Brain microvascular endothelial cell (primary cell): ENCODE measurements around the gene GPI.
A peak's percentile ranks its signal among the peaks of the same experiment; 100 is the strongest.

Experiments
- DNase-seq: peaks from one replicate; pipeline ENCODE4 v3.0.0-alpha.2; 2020
- H3K27ac ChIP-seq: fragments of 250-450 bp; sonication (Bioruptor Pico); 2 replicates; pipeline ENCODE4 v1.5.1; 2020; ENCODE audit warnings: mild to moderate bottlenecking, moderate library complexity
- H3K27me3 ChIP-seq: fragments of 250-450 bp; sonication (Bioruptor Pico); replicated peaks from 2 replicates; pipeline ENCODE4 v1.5.1; 2020; ENCODE audit warnings: mild to moderate bottlenecking
- H3K36me3 ChIP-seq: fragments of 250-450 bp; sonication (Bioruptor Pico); replicated peaks from 2 replicates; pipeline ENCODE4 v1.5.1; 2020; ENCODE audit warnings: mild to moderate bottlenecking
- H3K4me3 ChIP-seq: 2 replicates; pipeline ENCODE4 v1.5.1; 2011; ENCODE audit warnings: low read depth, mild to moderate bottlenecking, control low read depth, low read length, moderate library complexity
- in situ Hi-C: cut with HindIII; loops from 2 replicates; pipeline ENCODE4 v1.10.0; 2017; ENCODE audit warnings: low sequenced_read_pairs, low pct_ligation_motif_present
- TF ChIP-seq, protein P1 (sequence below): IDR thresholded peaks from 2 replicates; pipeline ENCODE4 v1.5.1; 2011; ENCODE audit warnings: low read depth, mild to moderate bottlenecking, moderate library complexity, low read length, control low read depth, inconsistent platforms; ENCODE audit errors: missing control alignments

The GPI gene

DNA sequence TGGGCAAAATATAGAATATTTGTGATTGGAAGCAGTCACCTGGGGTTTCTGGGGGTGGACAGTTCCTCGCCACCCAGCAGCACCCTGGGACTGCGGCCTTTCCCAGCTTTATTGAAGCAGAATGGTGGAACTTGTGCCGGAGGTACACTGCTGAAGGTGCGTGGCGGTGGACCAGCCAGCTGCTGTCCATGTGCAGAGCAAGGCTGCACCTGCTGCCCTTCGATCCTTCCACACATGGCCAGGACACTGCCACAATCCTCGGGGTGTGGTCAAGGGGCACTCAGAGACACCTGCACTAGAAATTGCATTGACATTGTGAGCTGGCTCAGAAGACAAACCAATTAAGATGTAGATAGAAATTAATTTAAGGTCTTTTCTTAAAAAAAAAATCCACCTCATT is 11.4 kb upstream of the GPI start:
- in situ Hi-C loops: no loop called here
- no peak overlapping the region for H3K27ac ChIP-seq
- TF ChIP-seq, protein P1, sequence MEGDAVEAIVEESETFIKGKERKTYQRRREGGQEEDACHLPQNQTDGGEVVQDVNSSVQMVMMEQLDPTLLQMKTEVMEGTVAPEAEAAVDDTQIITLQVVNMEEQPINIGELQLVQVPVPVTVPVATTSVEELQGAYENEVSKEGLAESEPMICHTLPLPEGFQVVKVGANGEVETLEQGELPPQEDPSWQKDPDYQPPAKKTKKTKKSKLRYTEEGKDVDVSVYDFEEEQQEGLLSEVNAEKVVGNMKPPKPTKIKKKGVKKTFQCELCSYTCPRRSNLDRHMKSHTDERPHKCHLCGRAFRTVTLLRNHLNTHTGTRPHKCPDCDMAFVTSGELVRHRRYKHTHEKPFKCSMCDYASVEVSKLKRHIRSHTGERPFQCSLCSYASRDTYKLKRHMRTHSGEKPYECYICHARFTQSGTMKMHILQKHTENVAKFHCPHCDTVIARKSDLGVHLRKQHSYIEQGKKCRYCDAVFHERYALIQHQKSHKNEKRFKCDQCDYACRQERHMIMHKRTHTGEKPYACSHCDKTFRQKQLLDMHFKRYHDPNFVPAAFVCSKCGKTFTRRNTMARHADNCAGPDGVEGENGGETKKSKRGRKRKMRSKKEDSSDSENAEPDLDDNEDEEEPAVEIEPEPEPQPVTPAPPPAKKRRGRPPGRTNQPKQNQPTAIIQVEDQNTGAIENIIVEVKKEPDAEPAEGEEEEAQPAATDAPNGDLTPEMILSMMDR: no peak
- DNase-seq: no peak
- H3K27me3 ChIP-seq: no peaks in the 10 kb centered on the region
- no peak overlapping the region for H3K4me3 ChIP-seq
- peaks cover 33% of the 10 kb centered on the region for H3K36me3 ChIP-seq

- H3K27ac ChIP-seq: no peak overlapping the region
- TF ChIP-seq, protein P1: no peak
- peaks cover 22% of the 10 kb centered on the region for H3K36me3 ChIP-seq
- no peaks in the 10 kb centered on the region for H3K27me3 ChIP-seq
- DNase-seq: no peak
- in situ Hi-C loops: no loop called here
- H3K4me3 ChIP-seq: no peak overlapping the region
Observed at GRCh38 chr19:34355201-34355600, 9.8 kb upstream of the GPI start.

- TF ChIP-seq, protein P1: no peak
- peaks cover 20% of the 10 kb centered on the region for H3K36me3 ChIP-seq
- no peak for DNase-seq
- no peaks in the 10 kb centered on the region for H3K27me3 ChIP-seq
- in situ Hi-C loops: no loop called here
- H3K27ac ChIP-seq: no peak overlapping the region
- no peak overlapping the region for H3K4me3 ChIP-seq
Observed at GRCh38 chr19:34356875-34357274, 8.1 kb upstream of the GPI start.

DNA sequence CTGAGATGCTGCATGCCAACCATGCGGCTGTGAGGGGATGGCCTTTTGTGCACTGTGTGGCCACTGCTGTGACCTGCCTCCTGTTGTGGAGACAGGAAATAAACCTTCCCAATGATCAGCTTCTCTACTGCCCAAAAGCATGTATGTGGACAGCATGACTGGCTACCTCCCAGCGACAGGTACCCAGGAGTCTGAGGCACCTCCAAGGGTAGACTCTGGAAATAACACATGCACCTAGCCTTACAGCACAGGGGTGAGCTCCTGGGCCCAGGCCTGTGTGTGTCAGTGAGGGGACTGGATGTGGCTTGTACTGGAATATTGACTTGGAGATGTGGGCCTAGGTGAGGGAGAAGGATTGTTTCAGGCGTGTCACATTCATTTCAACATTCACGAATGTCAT is 7.6 kb upstream of the GPI start:
- in situ Hi-C loops: no loop called here
- Histone ChIP-seq H3K4me3 (no peak overlapping the region), H3K27me3 (no peaks in the 10 kb centered on the region), H3K27ac (no peak overlapping the region), H3K36me3 (peaks cover 16% of the 10 kb centered on the region)
- no peak for DNase-seq
- TF ChIP-seq, protein P1: no peak

GRCh38 chr19:34359140-34359953 is 5.6 kb upstream of the GPI start:
- in situ Hi-C loops: no loop called here
- H3K36me3 ChIP-seq: peaks cover 6% of the 10 kb centered on the region
- TF ChIP-seq, protein P1: peak; percentile 71
- peak overlapping the region; percentile 7 for H3K27ac ChIP-seq
- DNase-seq: peak; percentile 96
- H3K27me3 ChIP-seq: no peaks in the 10 kb centered on the region
- peak overlapping the region; percentile 54 for H3K4me3 ChIP-seq

DNA sequence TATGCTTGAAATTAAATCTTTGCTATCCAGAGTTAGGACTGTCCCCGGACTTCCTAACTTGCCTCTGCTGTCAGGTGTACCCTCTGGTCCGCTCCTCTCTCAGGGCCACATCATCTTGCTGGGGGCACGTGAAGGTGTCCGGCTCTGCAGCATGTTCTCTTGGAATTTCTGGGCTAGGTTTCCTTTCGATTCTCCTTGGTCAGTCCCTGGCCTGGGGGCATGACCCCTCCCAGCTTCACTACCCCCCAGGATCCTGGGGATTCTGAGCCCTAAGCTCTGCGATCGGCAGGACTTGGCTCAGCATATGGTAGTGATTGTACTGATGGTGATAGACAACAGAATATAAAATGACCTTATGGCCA is 5.1 kb upstream of the GPI start:
- Histone ChIP-seq H3K4me3 (no peak overlapping the region), H3K27ac (no peak overlapping the region)

More for the DNA sequence above, 5.1 kb upstream of the GPI start:
- peaks cover 2% of the 10 kb centered on the region for H3K36me3 ChIP-seq
- in situ Hi-C loops: no loop called here
- no peak for DNase-seq
- TF ChIP-seq, protein P1: no peak
- H3K27me3 ChIP-seq: no peaks in the 10 kb centered on the region
